NCI-H1092 treated with DMSO at 0.1 percent for 48 hours (cell line): ENCODE data around the gene NRG3.
"Not testable (repeated sequence)": the region's sequence is repeated elsewhere in the genome, so short reads cannot be mapped to it uniquely, and the experiment has no call there.

Source experiments
- DNase-seq: peaks from one replicate; lab custom pipeline; 2025; lab: John Stamatoyannopoulos, UW

The NRG3 gene

GRCh38 chr10:81961451-81962184, 86.6 kb downstream of the NRG3 start:
- no peak for DNase-seq

GRCh38 chr10:81963606-81964005, 88.6 kb downstream of the NRG3 start:
- no peak for DNase-seq

DNA sequence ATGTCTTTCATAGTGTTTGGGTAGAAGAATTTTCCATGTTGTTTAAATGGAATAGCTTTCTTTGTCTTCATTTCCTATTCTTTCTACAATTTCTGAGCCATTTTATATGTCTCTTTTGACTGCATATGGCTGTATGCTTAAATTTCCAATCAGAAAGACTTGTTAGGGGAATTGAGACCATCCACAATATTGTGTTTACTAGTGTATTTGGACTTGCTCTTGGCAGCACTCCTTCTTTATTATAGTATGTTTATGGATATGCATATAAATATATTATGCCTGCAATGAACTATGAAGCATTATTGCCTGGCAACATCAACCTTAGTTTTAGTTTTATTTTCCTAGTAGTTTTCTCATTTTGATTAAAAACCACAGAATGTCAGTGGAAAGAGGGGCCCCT, 92.7 kb downstream of the NRG3 start:
- DNase-seq = no peak

DNA sequence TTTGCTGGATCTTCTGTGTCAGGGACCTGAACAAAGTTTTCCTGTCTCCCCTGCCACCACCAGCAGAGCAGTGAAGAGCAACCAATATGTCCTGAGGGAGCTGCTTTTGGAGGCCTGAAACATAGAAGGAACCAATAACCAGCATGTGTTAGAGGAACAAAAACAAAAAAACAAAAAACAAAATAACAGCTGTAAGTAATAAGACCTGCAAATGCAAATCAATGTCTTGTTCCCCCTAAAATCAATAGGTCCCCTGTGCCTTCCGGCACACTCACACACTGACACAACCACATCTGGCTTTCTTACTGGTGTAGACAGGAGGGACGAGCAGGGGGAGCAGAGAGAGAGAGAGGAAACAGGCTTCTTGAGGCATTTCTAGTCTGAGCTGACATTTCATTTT, 94.1 kb downstream of the NRG3 start:
- no peak for DNase-seq

DNA sequence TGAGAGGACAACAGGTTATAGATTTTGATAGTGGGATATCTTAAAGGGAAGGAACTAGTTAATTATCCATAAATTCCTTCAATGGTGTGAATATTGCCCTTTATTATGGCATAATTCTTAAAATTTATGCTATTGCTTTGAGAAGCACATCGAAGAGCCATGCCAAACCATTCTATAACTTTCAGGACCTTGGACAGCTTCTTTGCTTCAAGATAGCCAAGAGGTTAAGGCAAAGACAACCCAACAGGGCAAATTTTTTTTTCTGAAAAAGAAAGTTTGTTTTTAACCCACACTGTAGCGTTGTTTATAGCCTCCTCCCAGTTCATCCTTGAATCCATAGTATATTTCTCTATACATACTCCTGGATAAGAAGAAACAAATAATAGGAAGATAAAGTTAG, 103.2 kb downstream of the NRG3 start:
- no peak for DNase-seq

- DNase-seq = no peak
Observed at GRCh38 chr10:81981724-81982123, 106.7 kb downstream of the NRG3 start.

DNA sequence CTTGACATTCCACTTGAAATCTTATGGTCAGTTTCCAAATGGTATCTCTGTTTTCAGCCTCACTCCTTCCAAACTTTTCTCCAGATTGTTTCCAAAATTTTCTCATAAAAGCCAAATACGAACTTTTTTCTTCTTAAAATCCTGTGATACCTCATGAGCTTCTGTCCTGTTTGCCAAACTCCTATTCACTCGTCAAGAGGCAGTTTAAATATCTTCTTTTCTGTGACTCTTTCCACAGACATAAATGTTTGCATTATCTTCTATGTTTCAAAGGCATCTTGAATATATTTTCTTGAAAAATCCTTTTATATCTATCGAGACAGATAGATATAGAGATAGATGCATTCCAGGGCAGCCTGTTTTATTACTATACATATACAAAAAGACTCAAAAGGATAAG, 109.4 kb downstream of the NRG3 start:
- no peak for DNase-seq

GRCh38 chr10:81995254-81995653, 120.3 kb downstream of the NRG3 start:
- no peak for DNase-seq

DNA sequence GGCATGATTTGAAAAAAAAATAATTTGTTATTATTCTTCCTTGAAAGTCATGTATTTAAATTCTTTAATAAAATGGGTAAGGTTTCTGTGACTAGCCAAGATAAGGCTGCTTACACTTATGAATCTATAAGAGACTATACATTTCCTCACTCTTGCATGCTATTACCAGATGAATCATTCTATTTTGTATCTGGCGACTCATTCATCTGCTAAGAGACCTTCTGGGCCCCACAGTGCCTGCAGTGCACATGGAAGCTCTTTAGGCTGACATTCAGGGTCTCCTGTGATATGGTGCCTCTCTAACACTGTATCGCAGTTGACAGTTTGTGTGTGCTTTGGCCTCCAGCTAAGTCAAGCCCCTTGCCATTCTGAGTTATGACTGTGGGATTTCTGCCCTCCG, 121.9 kb downstream of the NRG3 start:
- DNase-seq = no peak

GRCh38 chr10:82020999-82021398, 146.0 kb downstream of the NRG3 start:
- no peak for DNase-seq

- no peak for DNase-seq
Observed at GRCh38 chr10:82027711-82028110, 152.7 kb downstream of the NRG3 start.

GRCh38 chr10:82037076-82037475, 162.1 kb downstream of the NRG3 start:
- no peak for DNase-seq

- no peak for DNase-seq
Observed at GRCh38 chr10:82038587-82038986, 163.6 kb downstream of the NRG3 start.

- no peak for DNase-seq
Observed at GRCh38 chr10:82040336-82040735, 165.3 kb downstream of the NRG3 start.

GRCh38 chr10:82041018-82041417, 166.0 kb downstream of the NRG3 start:
- no peak for DNase-seq

DNA sequence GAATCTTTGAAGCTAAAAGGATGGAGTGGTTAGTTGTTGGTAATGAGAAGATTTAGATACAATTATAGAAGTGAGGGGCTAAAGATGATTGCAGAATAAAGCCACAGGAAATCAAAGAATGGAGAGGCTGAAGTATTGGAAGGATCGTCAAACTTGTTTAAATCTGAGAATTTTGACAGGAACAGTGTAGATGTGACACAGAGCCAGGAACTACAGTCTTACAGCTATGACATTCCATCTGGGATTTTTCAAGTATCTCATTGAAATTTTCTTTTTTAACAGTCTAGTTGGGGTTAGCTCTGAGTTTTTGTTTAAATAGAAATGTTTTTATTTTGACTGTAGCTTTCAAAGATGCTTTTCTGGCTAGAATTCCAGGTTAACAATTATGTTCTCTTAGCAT, 181.4 kb downstream of the NRG3 start:
- DNase-seq = no peak

- not testable (repeated sequence) for DNase-seq
Observed at GRCh38 chr10:82067192-82067591, 192.2 kb downstream of the NRG3 start.

DNA sequence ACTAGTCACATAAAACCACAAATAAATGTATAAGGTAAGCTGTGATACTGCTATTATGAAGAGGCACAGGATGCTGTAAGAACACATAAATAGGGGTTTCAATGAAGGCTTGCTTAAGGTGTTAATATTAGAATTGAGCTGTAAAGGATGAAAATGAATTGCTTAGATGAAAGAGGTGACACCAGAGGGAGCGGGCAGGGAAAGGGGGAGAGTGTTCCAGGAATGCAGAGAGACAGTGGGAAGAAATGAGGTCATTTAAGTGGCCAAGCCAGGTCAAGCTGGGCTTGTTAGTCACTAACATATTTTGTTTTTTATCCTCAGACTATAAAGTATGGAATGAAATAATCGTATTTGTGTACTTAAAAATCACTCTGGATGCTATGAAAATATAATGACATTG, 193.5 kb downstream of the NRG3 start:
- DNase-seq = no peak

DNA sequence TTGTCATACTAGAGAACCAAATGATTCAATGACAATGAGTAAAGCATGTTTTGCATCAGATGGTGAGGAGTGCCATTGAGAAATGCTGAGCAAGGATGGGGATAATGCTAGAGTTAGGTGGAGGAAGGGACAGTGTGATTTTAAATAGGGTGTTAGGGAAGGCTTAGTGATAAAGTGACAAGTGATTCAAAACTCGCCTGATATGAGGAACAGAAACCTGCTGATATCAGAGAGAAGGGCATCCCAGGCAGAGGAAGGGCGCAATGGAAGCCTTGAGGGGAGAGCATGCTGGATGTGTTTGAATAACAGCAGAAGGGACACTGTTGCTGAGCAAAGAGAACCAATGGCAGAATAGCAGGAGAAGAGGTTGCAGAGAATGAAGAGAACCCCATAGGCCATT, 196.2 kb downstream of the NRG3 start:
- DNase-seq = no peak

- DNase-seq = no peak
Observed at GRCh38 chr10:82072124-82072523, 197.1 kb downstream of the NRG3 start.

- DNase-seq = no peak
Observed at GRCh38 chr10:82075605-82076004, 200.6 kb downstream of the NRG3 start.

DNA sequence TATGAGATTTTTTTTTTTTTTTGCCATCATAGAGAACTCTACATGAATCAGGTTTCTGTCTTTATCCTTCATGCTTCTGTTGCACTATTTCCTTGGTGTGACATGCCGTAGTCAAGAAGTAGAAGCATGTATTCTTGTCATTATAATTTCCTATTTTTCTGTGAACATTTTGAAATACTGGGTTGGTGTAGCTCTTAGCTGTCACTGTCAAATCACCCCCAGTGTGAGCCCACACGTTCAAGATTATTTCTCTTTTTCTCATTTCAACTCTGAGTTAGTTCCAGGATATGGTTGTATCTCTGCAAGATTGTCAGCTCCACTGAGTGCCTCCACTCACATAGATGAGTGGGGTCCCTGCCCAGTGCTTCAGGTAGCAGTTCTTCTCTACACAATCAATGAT, 209.5 kb downstream of the NRG3 start:
- no peak for DNase-seq

DNA sequence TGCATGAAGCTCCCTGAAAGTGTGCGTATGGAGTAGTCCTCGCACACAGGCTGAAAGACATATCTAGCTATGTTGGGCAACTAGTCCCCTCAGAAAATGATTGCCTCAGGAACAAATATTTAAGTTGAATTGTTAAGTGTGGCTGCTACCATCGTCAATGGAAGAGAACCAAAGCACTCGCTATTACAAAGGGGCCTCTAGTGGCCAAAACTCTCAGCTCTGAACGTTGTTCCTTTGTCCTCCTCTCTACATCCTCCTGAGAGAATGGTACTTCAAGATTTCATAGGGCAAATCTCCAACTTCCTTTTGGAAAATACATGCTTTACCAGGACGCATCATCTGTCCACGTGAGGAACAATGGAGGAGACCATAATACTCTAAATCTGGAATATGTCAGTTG, 209.9 kb downstream of the NRG3 start:
- DNase-seq = no peak

DNA sequence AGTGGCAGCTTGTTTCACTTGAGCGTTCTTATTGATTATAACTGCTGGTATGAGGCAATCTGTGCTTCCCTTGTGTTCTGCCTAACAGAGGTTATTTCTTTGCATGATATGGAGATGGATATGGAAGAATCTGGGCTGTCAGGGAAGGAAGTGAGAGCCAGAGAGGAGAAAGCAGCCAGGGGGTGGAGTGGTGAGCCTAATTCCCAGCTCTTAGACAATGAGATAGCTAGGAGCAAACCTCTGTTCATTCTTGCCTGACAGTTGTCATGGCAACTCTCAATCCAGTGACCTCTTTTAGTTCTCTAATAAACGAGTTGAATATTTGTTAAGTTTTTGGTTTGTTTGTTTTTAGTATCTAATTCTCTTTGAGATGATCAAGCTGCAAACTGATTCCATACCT, 214.3 kb downstream of the NRG3 start:
- no peak for DNase-seq

DNA sequence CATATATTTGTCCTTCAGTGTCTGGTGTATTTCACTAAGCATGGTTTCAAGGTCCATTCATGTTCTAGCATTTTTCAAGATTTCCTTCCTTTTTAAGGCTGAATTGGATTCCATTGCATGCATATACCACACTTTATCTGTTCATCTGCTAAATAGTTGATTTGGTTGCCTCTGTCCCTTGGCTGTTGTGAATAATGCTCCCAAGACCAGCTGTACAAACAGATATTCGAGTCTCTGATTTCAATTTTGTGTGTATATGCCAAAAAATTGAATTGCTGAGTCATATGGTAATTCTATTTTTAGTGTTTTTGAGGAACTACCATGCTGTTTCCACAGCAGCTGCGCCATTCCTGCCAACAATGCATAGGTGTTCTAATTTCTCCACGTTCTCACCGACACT, 216.4 kb downstream of the NRG3 start:
- DNase-seq = no peak
